Measurements from ENCODE around the gene GMEB2.

GMEB2 gene

GRCh38 chr20:63546956-63547724 is 79.8 kb downstream of the GMEB2 start:
- ATAC-seq (replicated peaks; ENCODE audit: extremely low read depth, poor library complexity, severe bottlenecking) (no peak), DNase-seq (ENCODE audit: low spot score in 2 of 2) (no peak)
- Mint-ChIP-seq H3K36me3 (ENCODE audit: insufficient read depth) (no peaks in the 10 kb centered on the region), H3K27ac (ENCODE audit: low read depth) (no peak overlapping the region), H3K27me3 (peaks cover 22% of the 10 kb centered on the region), H3K4me3 (no peak overlapping the region), H3K4me1 (peaks cover 8% of the 10 kb centered on the region), H3K9me3 (no peaks in the 10 kb centered on the region)

GRCh38 chr20:63546256-63546955 is 80.5 kb downstream of the GMEB2 start:
- Mint-ChIP-seq H3K36me3 (ENCODE audit: insufficient read depth) (peaks cover 1% of the 10 kb centered on the region), H3K27me3 (peaks cover 22% of the 10 kb centered on the region), H3K9me3 (no peaks in the 10 kb centered on the region), H3K4me3 (no peak overlapping the region), H3K27ac (ENCODE audit: low read depth) (no peak overlapping the region), H3K4me1 (peaks cover 5% of the 10 kb centered on the region)
- ATAC-seq (replicated peaks; ENCODE audit: extremely low read depth, poor library complexity, severe bottlenecking) (no peak), DNase-seq (ENCODE audit: low spot score in 2 of 2) (no peak)

- H3K4me1 Mint-ChIP-seq = peaks cover 5% of the 10 kb centered on the region
- peaks cover 1% of the 10 kb centered on the region for H3K36me3 Mint-ChIP-seq (ENCODE audit: insufficient read depth)
- no peaks in the 10 kb centered on the region for H3K9me3 Mint-ChIP-seq
- peaks cover 22% of the 10 kb centered on the region for H3K27me3 Mint-ChIP-seq
- no peak overlapping the region for H3K27ac Mint-ChIP-seq (ENCODE audit: low read depth)
- no peak for ATAC-seq (replicated peaks; ENCODE audit: extremely low read depth, poor library complexity, severe bottlenecking)
- no peak overlapping the region for H3K4me3 Mint-ChIP-seq
- DNase-seq (ENCODE audit: low spot score in 2 of 2) = no peak
Observed at GRCh38 chr20:63545814-63546213, 81.1 kb downstream of the GMEB2 start.

GRCh38 chr20:63544958-63545516 is 81.9 kb downstream of the GMEB2 start:
- no peak for ATAC-seq (replicated peaks; ENCODE audit: extremely low read depth, poor library complexity, severe bottlenecking)
- Mint-ChIP-seq H3K4me3 (no peak overlapping the region), H3K4me1 (peaks cover 5% of the 10 kb centered on the region), H3K27me3 (peaks cover 17% of the 10 kb centered on the region), H3K27ac (ENCODE audit: low read depth) (no peak overlapping the region), H3K36me3 (ENCODE audit: insufficient read depth) (peaks cover 5% of the 10 kb centered on the region), H3K9me3 (no peaks in the 10 kb centered on the region)
- DNase-seq (ENCODE audit: low spot score in 2 of 2) = no peak

- H3K27me3 Mint-ChIP-seq = peaks cover 10% of the 10 kb centered on the region
- ATAC-seq (replicated peaks; ENCODE audit: extremely low read depth, poor library complexity, severe bottlenecking) (no peak), DNase-seq (ENCODE audit: low spot score in 2 of 2) (no peak)
- H3K9me3 Mint-ChIP-seq = no peaks in the 10 kb centered on the region
- H3K36me3 Mint-ChIP-seq (ENCODE audit: insufficient read depth) = peaks cover 5% of the 10 kb centered on the region
- no peak overlapping the region for H3K4me3 Mint-ChIP-seq
- peaks cover 5% of the 10 kb centered on the region for H3K4me1 Mint-ChIP-seq
- no peak overlapping the region for H3K27ac Mint-ChIP-seq (ENCODE audit: low read depth)
Observed at GRCh38 chr20:63544241-63544957, 82.5 kb downstream of the GMEB2 start.

- H3K4me3 Mint-ChIP-seq = no peak overlapping the region
- no peaks in the 10 kb centered on the region for H3K9me3 Mint-ChIP-seq
- no peak overlapping the region for H3K27ac Mint-ChIP-seq (ENCODE audit: low read depth)
- no peak for DNase-seq (ENCODE audit: low spot score in 2 of 2)
- peaks cover 4% of the 10 kb centered on the region for H3K27me3 Mint-ChIP-seq
- peaks cover 5% of the 10 kb centered on the region for H3K36me3 Mint-ChIP-seq (ENCODE audit: insufficient read depth)
- H3K4me1 Mint-ChIP-seq = peaks cover 5% of the 10 kb centered on the region
- ATAC-seq (replicated peaks; ENCODE audit: extremely low read depth, poor library complexity, severe bottlenecking) = no peak
Observed at GRCh38 chr20:63543733-63544132, 83.2 kb downstream of the GMEB2 start.

- no peaks in the 10 kb centered on the region for H3K9me3 Mint-ChIP-seq
- H3K27me3 Mint-ChIP-seq = no peaks in the 10 kb centered on the region
- H3K4me1 Mint-ChIP-seq = peaks cover 5% of the 10 kb centered on the region
- H3K27ac Mint-ChIP-seq (ENCODE audit: low read depth) = no peak overlapping the region
- no peak for DNase-seq (ENCODE audit: low spot score in 2 of 2)
- no peak for ATAC-seq (replicated peaks; ENCODE audit: extremely low read depth, poor library complexity, severe bottlenecking)
- no peak overlapping the region for H3K4me3 Mint-ChIP-seq
- H3K36me3 Mint-ChIP-seq (ENCODE audit: insufficient read depth) = peaks cover 5% of the 10 kb centered on the region
Observed at GRCh38 chr20:63543131-63543530, 83.8 kb downstream of the GMEB2 start.

GRCh38 chr20:63542696-63543095 is 84.2 kb downstream of the GMEB2 start:
- Mint-ChIP-seq H3K4me1 (peaks cover 5% of the 10 kb centered on the region), H3K27ac (ENCODE audit: low read depth) (no peak overlapping the region), H3K4me3 (no peak overlapping the region), H3K27me3 (no peaks in the 10 kb centered on the region), H3K36me3 (ENCODE audit: insufficient read depth) (peaks cover 5% of the 10 kb centered on the region), H3K9me3 (no peaks in the 10 kb centered on the region)
- no peak for ATAC-seq (replicated peaks; ENCODE audit: extremely low read depth, poor library complexity, severe bottlenecking)
- no peak for DNase-seq (ENCODE audit: low spot score in 2 of 2)

GRCh38 chr20:63542031-63542559 is 84.8 kb downstream of the GMEB2 start:
- Mint-ChIP-seq H3K9me3 (no peaks in the 10 kb centered on the region), H3K36me3 (ENCODE audit: insufficient read depth) (peaks cover 5% of the 10 kb centered on the region), H3K27ac (ENCODE audit: low read depth) (no peak overlapping the region), H3K4me3 (no peak overlapping the region), H3K4me1 (peaks cover 5% of the 10 kb centered on the region), H3K27me3 (no peaks in the 10 kb centered on the region)
- ATAC-seq (replicated peaks; ENCODE audit: extremely low read depth, poor library complexity, severe bottlenecking) = no peak
- no peak for DNase-seq (ENCODE audit: low spot score in 2 of 2)

- DNase-seq (ENCODE audit: low spot score in 2 of 2) = no peak
- Mint-ChIP-seq H3K9me3 (no peaks in the 10 kb centered on the region), H3K27me3 (no peaks in the 10 kb centered on the region), H3K4me3 (no peak overlapping the region), H3K4me1 (peaks cover 5% of the 10 kb centered on the region), H3K36me3 (ENCODE audit: insufficient read depth) (peaks cover 7% of the 10 kb centered on the region), H3K27ac (ENCODE audit: low read depth) (no peak overlapping the region)
- no peak for ATAC-seq (replicated peaks; ENCODE audit: extremely low read depth, poor library complexity, severe bottlenecking)
Observed at GRCh38 chr20:63541371-63541770, 85.5 kb downstream of the GMEB2 start.

- no peaks in the 10 kb centered on the region for H3K27me3 Mint-ChIP-seq
- ATAC-seq (replicated peaks; ENCODE audit: extremely low read depth, poor library complexity, severe bottlenecking) (no peak), DNase-seq (ENCODE audit: low spot score in 2 of 2) (no peak)
- peaks cover 5% of the 10 kb centered on the region for H3K4me1 Mint-ChIP-seq
- no peak overlapping the region for H3K4me3 Mint-ChIP-seq
- H3K36me3 Mint-ChIP-seq (ENCODE audit: insufficient read depth) = peaks cover 7% of the 10 kb centered on the region
- no peak overlapping the region for H3K27ac Mint-ChIP-seq (ENCODE audit: low read depth)
- no peaks in the 10 kb centered on the region for H3K9me3 Mint-ChIP-seq
Observed at GRCh38 chr20:63540417-63541186, 86.3 kb downstream of the GMEB2 start.
